Heart right ventricle (tissue), 16 donors: ENCODE results near the gene TERF2IP. TPM values are rescaled to one million over a fixed set of nuclear protein-coding genes. Genes with fewer than 3 reads are reported as not detected.

Experiments used
- ATAC-seq, 8 donors: fragments of 200-7000 bp; cut with Tn5 transposase; one replicate each; pipeline ENCODE4 v1.9.1; 2020; ENCODE audit warnings: mild to moderate bottlenecking in 8 of 8, moderate library complexity in 8 of 8, moderate number of reproducible peaks in 1 of 8
- DNase-seq, 2 donors: peaks; one replicate each; pipeline ENCODE4 v3.0.0-alpha.2; 2020
- H3K27ac ChIP-seq, 10 donors: fragments of 200-600 bp; sonication (generic) in 2 of 10; one replicate each; pipeline versions ENCODE4 v1.5.0 to v1.8.0; 2020 to 2022; ENCODE audit warnings: mild to moderate bottlenecking in 3 of 10
- H3K27me3 ChIP-seq, 7 donors: fragments of 200-600 bp; one replicate each; pipeline ENCODE4 v1.8.0; 2021 to 2022; ENCODE audit warnings: mild to moderate bottlenecking in 2 of 7
- H3K36me3 ChIP-seq, 9 donors: fragments of 200-600 bp; sonication (generic) in 1 of 9; one replicate each; pipeline versions ENCODE4 v1.5.0 to v1.8.0; 2020 to 2022; ENCODE audit warnings: mild to moderate bottlenecking in 2 of 9
- H3K4me1 ChIP-seq, 9 donors: fragments of 200-600 bp; sonication (generic) in 1 of 9; one replicate each; pipeline versions ENCODE4 v1.5.0 to v1.8.0; 2020 to 2022; ENCODE audit warnings: mild to moderate bottlenecking in 4 of 9
- H3K4me3 ChIP-seq, 10 donors: fragments of 200-600 bp; sonication (generic) in 2 of 10; one replicate each; pipeline versions ENCODE4 v1.5.0 to v1.8.0; 2020 to 2022; ENCODE audit warnings: mild to moderate bottlenecking in 7 of 10, moderate library complexity in 2 of 10
- H3K9me3 ChIP-seq, 11 donors: fragments of 200-600 bp in 10 of 11; sonication (generic) in 2 of 11; one replicate each; pipeline versions ENCODE4 v1.5.0 to v1.8.0; 2013 to 2022; ENCODE audit warnings: mild to moderate bottlenecking in 2 of 11, control low read depth in 1 of 11, moderate library complexity in 1 of 11
- CTCF ChIP-seq, 9 donors: fragments of 200-600 bp; sonication (generic) in 2 of 9; IDR thresholded peaks; one replicate each; pipeline versions ENCODE4 v1.5.0 to v1.8.0; 2021 to 2022; ENCODE audit warnings: antibody characterized with exemption in 9 of 9, mild to moderate bottlenecking in 5 of 9, moderate library complexity in 1 of 9
- WGBS, 2 donors: extraction: QIAGEN DNeasy Blood & Tissue Kit; methylation state at CpG; one replicate each; pipeline ENCODE4 v1.1.7; 2013; ENCODE audit warnings: inconsistent platforms in 1 of 2; 5-methylcytosine and 5-hydroxymethylcytosine counted together
- intact Hi-C, 10 donors: fragments of 100-400 bp; cut with DNase I; formaldehyde crosslinking; loops; one replicate each; pipeline versions ENCODE4 v1.11.1 to v1.14.2; 2022
- polyA plus RNA-seq, 2 donors: library from polyadenylated mRNA; stranded (reverse); fragments of 200-250 nt; gene quantifications; one replicate each; pipeline ENCODE4 v1.2.3, GENCODE V29; 2013
- total RNA-seq, 10 donors: library from RNA; stranded (reverse); fragmentation: NEBNext Ultra II Directional in 3 of 10; extraction: Animal tissue kit (Norgen Biotek cat#: 25700) in 3 of 10; gene quantifications; one replicate each; pipeline versions ENCODE4 v1.2.1 to v1.2.4, GENCODE V29; 2021 to 2023
- donor health status: Arrhythmogenic right ventricular cardiomyopathy.
- donor health status: ischemic (EF 13 %, LVEDD 7.1; RV severe dilation, severe dysfunction).
- donor health status: healthy with polysubstance abuse.
- donor health status: DM: no; HTN: yes; CAD: no.
- donor health status: DM: no; HTN: no; CAD: no.
- donor health status: ischemic (EF 25% LVEDD 6.9; RV normal size, moderate dysfunction).
- donor health status: ischemic (EF 25% LVEDD 5.7; RV mildly dilated, moderate dysfunction).
- donor health status: healthy.
- donor health status: DM: yes; HTN: yes; CAD: no.
- donor health status: Ischemic cardiomyopathy.
- donor health status: ischemic (EF 35%, LVEDD 5.7; RV mildly dilated, moderate dysfunction).
- donor health status: nonischemic (EF 11% LVEDD 7.7; RV severe dilation, severe dysfunction).
- donor health status: DM: yes; HTN: yes; CAD: no.
- donor health status: PGD.
- donor health status: ischemic (EF 29% LVEDD 5.4; RV normal size, mild dysfunction).
- donor health status: nonischemic (EF 23%, LVEDD 6.1; RV moderate dilation, normal function).

The TERF2IP gene
- total and polyA plus RNA-seq, 12 donors: 43.3 to 79.3 (median 64.5) TPM

- DNase-seq (no peak), ATAC-seq (no peak)
- H3K4me1 ChIP-seq: no peaks in the 10 kb centered on the region
- H3K4me3 ChIP-seq: no peak overlapping the region
- H3K27ac ChIP-seq: no peak overlapping the region
- intact Hi-C loops: no loop called here
- peaks cover 0 to 97% (median 55%) of the 10 kb centered on the region in 9 donors for H3K36me3 ChIP-seq
- 97 to 98% methylated on average over 1 of the region's 1 CpG for WGBS, 2 donors
- no peaks in the 10 kb centered on the region for H3K27me3 ChIP-seq
- peaks cover 0 to 4% (median 0%) of the 10 kb centered on the region in 11 donors for H3K9me3 ChIP-seq
- TF ChIP-seq CTCF (IDR thresholded peaks at IDR 0.05): no peak
Observed at GRCh38 chr16:75606507-75606906, 41.1 kb upstream of the TERF2IP start.

DNA sequence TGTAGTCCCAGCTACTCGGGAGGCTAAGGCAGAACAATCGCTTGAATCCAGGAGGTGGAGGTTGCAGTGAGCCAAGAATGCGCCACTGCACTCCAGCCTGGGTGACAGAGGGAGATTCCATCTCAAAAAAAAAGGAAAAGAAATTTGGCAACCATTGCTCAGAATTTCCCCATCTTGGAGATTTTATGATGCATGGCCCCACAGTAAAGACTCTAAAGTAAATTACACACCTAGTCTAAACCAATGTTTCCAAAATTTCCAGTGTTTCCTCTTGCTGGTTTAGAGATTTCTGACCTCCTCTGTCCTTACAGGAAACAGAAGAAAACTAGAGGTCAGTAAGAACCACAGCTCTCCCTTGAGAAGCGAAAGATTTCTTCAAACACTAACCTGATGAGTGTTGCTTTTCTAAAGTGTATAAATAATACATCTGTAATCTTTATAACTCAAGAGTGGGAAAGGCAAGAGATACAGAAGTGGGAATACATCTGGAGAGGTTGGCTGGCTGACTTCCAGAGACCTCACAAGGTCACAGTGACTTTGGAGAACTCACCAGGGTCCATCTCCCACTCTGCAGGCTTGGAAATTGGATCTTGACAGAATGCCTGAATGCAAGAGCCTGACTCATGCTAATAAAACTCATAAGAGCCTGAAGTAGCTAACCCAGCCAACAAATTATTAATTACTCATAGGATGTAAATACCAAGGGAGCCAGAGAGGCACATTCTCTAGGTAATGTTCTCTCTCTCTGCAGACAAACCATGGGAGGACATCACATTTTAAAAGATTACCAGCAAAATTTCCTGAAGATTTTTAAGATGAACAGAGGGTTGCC lies 33.3 kb upstream of the TERF2IP start:
- TF ChIP-seq CTCF (IDR thresholded peaks at IDR 0.05): no peak

GRCh38 chr16:75615619-75616018 lies 32.0 kb upstream of the TERF2IP start:
- intact Hi-C loops: loop anchor here in 1 of 10 donors (10.0 kb wide), 1 partner anchor 101 kb away; no protein-coding TSS in a partner anchor
- Histone ChIP-seq H3K27ac (peak overlapping the region in 1 of 10 donors; percentile 58), H3K27me3 (no peaks in the 10 kb centered on the region), H3K9me3 (no peaks in the 10 kb centered on the region), H3K4me3 (no peak overlapping the region), H3K36me3 (peaks cover 0 to 100% (median 55%) of the 10 kb centered on the region in 9 donors), H3K4me1 (peaks cover 0 to 10% (median 2%) of the 10 kb centered on the region in 9 donors)
- DNase-seq: no peak
- 96 to 98% methylated on average over 2 of the region's 2 CpGs for WGBS, 2 donors
- no peak for ATAC-seq
- no peak for TF ChIP-seq CTCF (IDR thresholded peaks at IDR 0.05)

More for the DNA sequence above, 33.3 kb upstream of the TERF2IP start:
- Histone ChIP-seq H3K36me3 (peaks cover 0 to 100% (median 66%) of the 10 kb centered on the region in 9 donors), H3K27me3 (no peaks in the 10 kb centered on the region), H3K27ac (no peak overlapping the region), H3K4me1 (peaks cover 0 to 5% (median 0%) of the 10 kb centered on the region in 9 donors), H3K4me3 (no peak overlapping the region), H3K9me3 (no peaks in the 10 kb centered on the region)
- intact Hi-C loops: loop anchor here in 1 of 10 donors (10.0 kb wide), 1 partner anchor 99 kb away; no protein-coding TSS in a partner anchor
- DNase-seq (no peak), ATAC-seq (no peak)
- 89 to 94% methylated on average over 4 of the region's 4 CpGs for WGBS, 2 donors

DNA sequence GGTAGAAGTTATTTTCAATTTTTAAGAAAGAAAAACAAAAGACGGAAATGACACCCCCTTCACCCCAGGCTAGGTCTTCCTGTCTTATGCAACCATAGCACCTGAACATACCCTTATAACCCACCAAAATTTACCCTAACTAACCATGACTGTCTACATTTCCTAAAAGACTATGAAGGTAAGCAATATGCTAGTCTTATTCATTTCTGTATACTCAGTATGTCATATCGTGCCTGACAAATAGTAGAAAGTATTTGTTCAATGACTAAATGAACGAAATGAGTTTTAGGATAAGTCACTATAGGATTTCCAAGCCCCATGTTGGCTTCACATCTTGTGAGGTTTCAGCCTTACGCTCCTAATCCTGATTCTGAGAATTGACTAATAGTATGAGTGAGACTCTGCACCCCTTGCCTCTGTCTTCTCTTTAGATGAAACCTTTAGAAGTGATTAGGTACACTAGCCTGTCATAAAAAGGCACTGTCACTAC lies 31.0 kb upstream of the TERF2IP start:
- H3K4me1 ChIP-seq: peaks cover 0 to 19% (median 12%) of the 10 kb centered on the region in 9 donors
- ATAC-seq (no peak), DNase-seq (no peak)
- H3K27me3 ChIP-seq: no peaks in the 10 kb centered on the region
- no peaks in the 10 kb centered on the region for H3K9me3 ChIP-seq
- 94 to 96% methylated on average over 4 of the region's 4 CpGs for WGBS, 2 donors
- TF ChIP-seq CTCF (IDR thresholded peaks at IDR 0.05): no peak
- no peak overlapping the region for H3K4me3 ChIP-seq
- H3K27ac ChIP-seq: peak overlapping the region in 1 of 10 donors; percentile 58
- peaks cover 0 to 91% (median 49%) of the 10 kb centered on the region in 9 donors for H3K36me3 ChIP-seq
- intact Hi-C loops: loop anchor here in 1 of 10 donors (10.0 kb wide), 1 partner anchor 102 kb away; no protein-coding TSS in a partner anchor
